Mesenchymal stem cell (in vitro differentiated cells and primary cell): ENCODE data around the gene DNAH7.

Source experiments
- DNase-seq: peaks from one replicate; pipeline ENCODE4 v3.0.0-alpha.2; 2013
- H2AFZ ChIP-seq: one replicate; pipeline ENCODE4 v1.6.1; 2013; ENCODE audit warnings: low read depth, mild to moderate bottlenecking, control low read depth, inconsistent platforms, low read length, moderate library complexity
- H2AK5ac ChIP-seq: 2 replicates; pipeline ENCODE4 v1.6.1; 2013; ENCODE audit warnings: low read length, moderate library complexity, mild to moderate bottlenecking, inconsistent platforms; ENCODE audit not compliant: severe bottlenecking
- H2BK120ac ChIP-seq: one replicate; pipeline ENCODE4 v1.6.1; 2013; ENCODE audit warnings: low read depth, mild to moderate bottlenecking, inconsistent platforms, low read length, moderate library complexity
- H2BK12ac ChIP-seq, 2 experiments: one replicate each; pipeline ENCODE4 v1.6.1; 2013; ENCODE audit warnings: inconsistent platforms in 2 of 2, low read length in 2 of 2, mild to moderate bottlenecking in 2 of 2, moderate library complexity in 2 of 2, control low read depth in 1 of 2
- H2BK15ac ChIP-seq: one replicate; pipeline ENCODE4 v1.6.1; 2013; ENCODE audit warnings: mild to moderate bottlenecking, low read depth, inconsistent platforms; ENCODE audit not compliant: poor library complexity, severe bottlenecking
- H2BK5ac ChIP-seq: 2 replicates; pipeline ENCODE4 v1.6.1; 2013; ENCODE audit warnings: low read depth, mild to moderate bottlenecking, low read length, control low read depth, inconsistent platforms; ENCODE audit not compliant: poor library complexity, severe bottlenecking
- H3K14ac ChIP-seq, 2 experiments: one replicate each; pipeline ENCODE4 v1.6.1; 2013; ENCODE audit warnings: inconsistent platforms in 2 of 2, low read length in 2 of 2, control low read depth in 1 of 2, mild to moderate bottlenecking in 1 of 2, moderate library complexity in 1 of 2
- H3K18ac ChIP-seq, 2 experiments: one replicate each; pipeline ENCODE4 v1.6.1; 2013; ENCODE audit warnings: inconsistent platforms in 2 of 2, low read length in 2 of 2, control low read depth in 1 of 2, low read depth in 1 of 2, mild to moderate bottlenecking in 1 of 2
- H3K23ac ChIP-seq, 2 experiments: one replicate each; pipeline ENCODE4 v1.6.1; 2013; ENCODE audit warnings: inconsistent platforms in 2 of 2, low read length in 2 of 2, mild to moderate bottlenecking in 2 of 2, moderate library complexity in 2 of 2, control low read depth in 1 of 2
- H3K27ac ChIP-seq: 2 replicates; pipeline ENCODE4 v1.5.1; 2013; ENCODE audit warnings: mild to moderate bottlenecking, moderate library complexity, low read length, control low read depth, inconsistent platforms; ENCODE audit not compliant: poor library complexity, severe bottlenecking
- H3K27me3 ChIP-seq, 2 experiments: 2 replicates each; pipeline versions ENCODE4 v1.6.1 to v1.7.0; 2013; ENCODE audit warnings: low read length in 2 of 2, mild to moderate bottlenecking in 2 of 2, moderate library complexity in 2 of 2, control low read depth in 1 of 2, inconsistent platforms in 1 of 2; ENCODE audit not compliant: control insufficient read depth in 1 of 2, insufficient read depth in 1 of 2
- H3K36me3 ChIP-seq, 2 experiments: 2 replicates each; pipeline versions ENCODE4 v1.6.1 to v1.7.0; 2013; ENCODE audit warnings: low read length in 2 of 2, control low read depth in 1 of 2, inconsistent platforms in 1 of 2, low read depth in 1 of 2, mild to moderate bottlenecking in 1 of 2; ENCODE audit not compliant: insufficient read depth in 2 of 2, control insufficient read depth in 1 of 2
- H3K4ac ChIP-seq, 2 experiments: one replicate each; pipeline ENCODE4 v1.6.1; 2013; ENCODE audit warnings: inconsistent platforms in 2 of 2, low read length in 2 of 2, mild to moderate bottlenecking in 2 of 2, moderate library complexity in 2 of 2, control low read depth in 1 of 2, low read depth in 1 of 2
- H3K4me1 ChIP-seq: 2 replicates; pipeline ENCODE4 v1.6.1; 2013; ENCODE audit warnings: low read depth, low read length, control low read depth; ENCODE audit not compliant: control insufficient read depth, insufficient read depth
- H3K4me2 ChIP-seq: 2 replicates; pipeline ENCODE4 v1.6.1; 2013; ENCODE audit warnings: low read length, mild to moderate bottlenecking, inconsistent platforms; ENCODE audit not compliant: poor library complexity, severe bottlenecking
- H3K4me3 ChIP-seq, 2 experiments: 2 replicates each; pipeline versions ENCODE4 v1.5.1 to v1.7.0; 2013; ENCODE audit warnings: low read length in 2 of 2, mild to moderate bottlenecking in 2 of 2, control low read depth in 1 of 2, low read depth in 1 of 2; ENCODE audit not compliant: insufficient read depth in 1 of 2
- H3K79me1 ChIP-seq: replicated peaks from 2 replicates; pipeline ENCODE4 v1.6.1; 2013; ENCODE audit warnings: mild to moderate bottlenecking, control low read depth, low read length, inconsistent platforms; ENCODE audit not compliant: poor library complexity, severe bottlenecking
- H3K9ac ChIP-seq: 2 replicates; pipeline ENCODE4 v1.7.0; 2013; ENCODE audit warnings: mild to moderate bottlenecking, low read length, moderate library complexity
- H3K9me3 ChIP-seq: 2 replicates; pipeline ENCODE4 v1.7.0; 2013; ENCODE audit warnings: mild to moderate bottlenecking, low read length; ENCODE audit not compliant: control insufficient read depth
- H4K8ac ChIP-seq: one replicate; pipeline ENCODE4 v1.6.1; 2013; ENCODE audit warnings: inconsistent platforms, mild to moderate bottlenecking, low read length, moderate library complexity
- H4K91ac ChIP-seq: one replicate; pipeline ENCODE4 v1.6.1; 2013; ENCODE audit warnings: mild to moderate bottlenecking, low read length, inconsistent platforms
- WGBS: methylation state at CpG from one replicate; pipeline ENCODE4 v1.1.7; 2013; ENCODE audit warnings: mixed read lengths; 5-methylcytosine and 5-hydroxymethylcytosine counted together

Gene DNAH7

GRCh38 chr2:195730912-195731311, 337.7 kb downstream of the DNAH7 start:
- WGBS = 98% methylated on average over 3 of the region's 3 CpGs
- no peaks in the 10 kb centered on the region for H3K9me3 ChIP-seq
- no peak overlapping the region for H2BK12ac ChIP-seq
- no peak overlapping the region for H2BK5ac ChIP-seq
- DNase-seq = no peak
- no peak overlapping the region for H3K23ac ChIP-seq
- no peaks in the 10 kb centered on the region for H3K4me1 ChIP-seq
- no peak overlapping the region for H2BK15ac ChIP-seq
- H3K4me3 ChIP-seq = no peak overlapping the region
- H3K27me3 ChIP-seq = no peaks in the 10 kb centered on the region
- H3K79me1 ChIP-seq = no peaks in the 10 kb centered on the region
- H3K14ac ChIP-seq = no peak overlapping the region
- H3K4ac ChIP-seq = no peak overlapping the region
- no peak overlapping the region for H2BK120ac ChIP-seq
- no peak overlapping the region for H3K27ac ChIP-seq
- no peak overlapping the region for H4K91ac ChIP-seq
- no peak overlapping the region for H3K9ac ChIP-seq
- no peak overlapping the region for H3K18ac ChIP-seq
- H3K4me2 ChIP-seq = no peak overlapping the region
- H2AK5ac ChIP-seq = no peak overlapping the region
- H2AFZ ChIP-seq = no peak overlapping the region
- no peak overlapping the region for H4K8ac ChIP-seq
- H3K36me3 ChIP-seq = peaks cover 15 to 39% of the 10 kb centered on the region in 2 experiments

- Histone ChIP-seq H3K4me2 (no peak overlapping the region), H3K27me3 (no peaks in the 10 kb centered on the region), H3K4me1 (no peaks in the 10 kb centered on the region), H2BK15ac (no peak overlapping the region), H4K91ac (no peak overlapping the region), H3K9me3 (no peaks in the 10 kb centered on the region), H3K14ac (no peak overlapping the region), H3K27ac (no peak overlapping the region), H4K8ac (no peak overlapping the region), H3K18ac (no peak overlapping the region), H3K4ac (no peak overlapping the region), H2AFZ (no peak overlapping the region), H3K79me1 (peaks cover 4% of the 10 kb centered on the region), H3K4me3 (no peak overlapping the region), H2AK5ac (no peak overlapping the region), H3K36me3 (peaks cover 11 to 54% of the 10 kb centered on the region in 2 experiments), H3K9ac (no peak overlapping the region), H2BK120ac (no peak overlapping the region), H3K23ac (no peak overlapping the region), H2BK5ac (no peak overlapping the region), H2BK12ac (no peak overlapping the region)
- no peak for DNase-seq
- no CpG with 5 or more reads among the region's 4 CpGs for WGBS
Observed at GRCh38 chr2:195727106-195727505, 341.5 kb downstream of the DNAH7 start.

GRCh38 chr2:195722075-195722474, 346.6 kb downstream of the DNAH7 start:
- Histone ChIP-seq H3K9me3 (no peaks in the 10 kb centered on the region), H3K14ac (no peak overlapping the region), H2BK5ac (no peak overlapping the region), H3K27ac (no peak overlapping the region), H3K79me1 (peaks cover 8% of the 10 kb centered on the region), H2BK120ac (no peak overlapping the region), H2BK15ac (no peak overlapping the region), H3K18ac (no peak overlapping the region), H3K4ac (no peak overlapping the region), H3K23ac (no peak overlapping the region), H3K4me1 (no peaks in the 10 kb centered on the region), H4K91ac (no peak overlapping the region), H3K9ac (no peak overlapping the region), H3K27me3 (no peaks in the 10 kb centered on the region), H2AK5ac (no peak overlapping the region), H2AFZ (no peak overlapping the region), H3K4me3 (no peak overlapping the region), H4K8ac (no peak overlapping the region), H3K36me3 (peaks cover 10 to 48% of the 10 kb centered on the region in 2 experiments), H3K4me2 (no peak overlapping the region), H2BK12ac (no peak overlapping the region)
- 100% methylated on average over 1 of the region's 1 CpG for WGBS
- DNase-seq = no peak

GRCh38 chr2:195721042-195721441, 347.6 kb downstream of the DNAH7 start:
- Histone ChIP-seq H4K91ac (no peak overlapping the region), H2BK15ac (no peak overlapping the region)
- WGBS = 100% methylated on average over 1 of the region's 2 CpGs

More at GRCh38 chr2:195721042-195721441, 347.6 kb downstream of the DNAH7 start:
- Histone ChIP-seq H3K9me3 (no peaks in the 10 kb centered on the region), H3K9ac (no peak overlapping the region), H3K4me1 (no peaks in the 10 kb centered on the region), H3K27ac (no peak overlapping the region), H2AK5ac (no peak overlapping the region), H3K27me3 (no peaks in the 10 kb centered on the region), H2BK5ac (no peak overlapping the region), H2AFZ (no peak overlapping the region), H2BK120ac (no peak overlapping the region), H3K4ac (no peak overlapping the region), H3K4me3 (no peak overlapping the region), H2BK12ac (no peak overlapping the region), H3K36me3 (peaks cover 13 to 58% of the 10 kb centered on the region in 2 experiments), H3K18ac (no peak overlapping the region), H4K8ac (no peak overlapping the region), H3K23ac (no peak overlapping the region), H3K14ac (no peak overlapping the region), H3K79me1 (peaks cover 8% of the 10 kb centered on the region), H3K4me2 (no peak overlapping the region)
- DNase-seq = no peak
